Ishikawa (cell line): Measurements from ENCODE around the gene ARMC3.

Source experiments
- CEBPB ChIP-seq: IDR thresholded peaks from 2 replicates; pipeline ENCODE4 v1.6.1; 2012
- CREB1 ChIP-seq: IDR thresholded peaks from 2 replicates; pipeline ENCODE4 v1.6.1; 2012; ENCODE audit warnings: low read depth
- EGR1 ChIP-seq: IDR thresholded peaks from 2 replicates; pipeline ENCODE4 v1.6.1; 2012
- EP300 ChIP-seq: IDR thresholded peaks from 2 replicates; pipeline ENCODE4 v1.6.1; 2012; ENCODE audit warnings: borderline replicate concordance
- FOXM1 ChIP-seq: IDR thresholded peaks from 2 replicates; pipeline ENCODE4 v1.6.1; 2012; ENCODE audit warnings: low read depth, borderline replicate concordance
- MAX ChIP-seq: IDR thresholded peaks from 2 replicates; pipeline ENCODE4 v1.6.1; 2012
- RAD21 ChIP-seq: IDR thresholded peaks from 2 replicates; pipeline ENCODE4 v1.6.1; 2012; ENCODE audit warnings: low read depth
- REST ChIP-seq: IDR thresholded peaks from 2 replicates; pipeline ENCODE4 v1.6.1; 2012; ENCODE audit warnings: low read depth, mild to moderate bottlenecking
- TAF1 ChIP-seq: IDR thresholded peaks from 2 replicates; pipeline ENCODE4 v1.6.1; 2012; ENCODE audit warnings: low read depth, mild to moderate bottlenecking
- TCF12 ChIP-seq: IDR thresholded peaks from 2 replicates; pipeline ENCODE4 v1.6.1; 2012; ENCODE audit warnings: low read depth
- TEAD4 ChIP-seq: IDR thresholded peaks from 2 replicates; pipeline ENCODE4 v1.6.1; 2012
- USF1 ChIP-seq: IDR thresholded peaks from 2 replicates; pipeline ENCODE4 v1.6.1; 2012
- YY1 ChIP-seq: IDR thresholded peaks from 2 replicates; pipeline ENCODE4 v1.6.1; 2012; ENCODE audit warnings: low read depth
- ZBTB7A ChIP-seq: IDR thresholded peaks from 2 replicates; pipeline ENCODE4 v1.6.1; 2012; ENCODE audit warnings: low read depth

ARMC3 gene

GRCh38 chr10:23067337-23067736 lies 139.5 kb downstream of the ARMC3 start:
- TF ChIP-seq CREB1 (no peak), TEAD4 (no peak), MAX (no peak), USF1 (no peak), EP300 (no peak), RAD21 (no peak), CEBPB (no peak), YY1 (no peak), FOXM1 (no peak), ZBTB7A (no peak), EGR1 (no peak), TCF12 (no peak), REST (no peak)

- TF ChIP-seq EGR1 (no peak), RAD21 (peak; percentile 77), TEAD4 (no peak), USF1 (no peak)
Observed at GRCh38 chr10:23067939-23068775, 140.3 kb downstream of the ARMC3 start.

- no peak for TF ChIP-seq YY1
Observed at GRCh38 chr10:23069019-23069815, 141.4 kb downstream of the ARMC3 start.

- TF ChIP-seq REST: no peak
- TF ChIP-seq EP300: no peak
- TF ChIP-seq TCF12: no peak
- no peak for TF ChIP-seq CREB1
- no peak for TF ChIP-seq RAD21
- no peak for TF ChIP-seq FOXM1
- TF ChIP-seq YY1: no peak
- no peak for TF ChIP-seq ZBTB7A
- TF ChIP-seq TEAD4: no peak
- TF ChIP-seq USF1: no peak
- TF ChIP-seq TAF1: no peak
- no peak for TF ChIP-seq CEBPB
Observed at GRCh38 chr10:23070913-23071218, 143.0 kb downstream of the ARMC3 start.

GRCh38 chr10:23073527-23073926 lies 145.7 kb downstream of the ARMC3 start:
- TF ChIP-seq RAD21: no peak
- TF ChIP-seq CEBPB: no peak
- no peak for TF ChIP-seq EP300

GRCh38 chr10:23075672-23076071 lies 147.8 kb downstream of the ARMC3 start:
- no peak for TF ChIP-seq MAX
